Measurements from ENCODE around the gene GNAT3. TPM values are rescaled to one million over a fixed set of nuclear protein-coding genes. Genes with fewer than 3 reads are reported as not detected.

Gene GNAT3
- total and polyA plus RNA-seq, 2 of the 8 experiments (the other 6 are each of a cell fraction or from before 2014, with no cell fraction given), result not detected

GRCh38 chr7:80427218-80427617, 84.6 kb downstream of the GNAT3 start:
- FAIRE-seq (no peak), DNase-seq (ENCODE audit: low read depth in 1 of 2, low spot score in 2 of 2) (no peak)
- H2AFZ ChIP-seq (ENCODE audit: low read length), result peak overlapping the region; percentile 43; the same call in 1 of the 2 replicates
- no peak overlapping the region for H2BK120ac ChIP-seq (replicated peaks; ENCODE audit: low read depth, low read length)
- H3K27me3 ChIP-seq (replicated peaks in 1 of 4; ENCODE audit: control insufficient read depth in 3 of 4, extremely low read depth in 1 of 4, insufficient read depth in 3 of 4, low read length in 3 of 4), result no peaks in the 10 kb centered on the region
- H2AK5ac ChIP-seq (ENCODE audit: low read depth, low read length), result no peak overlapping the region
- ChIA-PET POLR2A (ENCODE audit: partially characterized antibody) (no interaction called here), CTCF (ENCODE audit: partially characterized antibody) (interaction anchor here (0.6 to 3.6 kb wide), 11 partner anchors 11 to 389 kb away, joined by 3 to 21 read pairs (median 4); no protein-coding TSS in a partner anchor)
- no peak overlapping the region for H3K9ac ChIP-seq (replicated peaks in 1 of 4; ENCODE audit: extremely low read depth in 1 of 4, low read depth in 3 of 4, low read length in 3 of 4)
- H2BK15ac ChIP-seq (ENCODE audit: low read length), result no peak overlapping the region
- H3K18ac ChIP-seq (ENCODE audit: extremely low read depth, low read length), result no peak overlapping the region
- no peaks in the 10 kb centered on the region for H4K20me1 ChIP-seq (replicated peaks in 1 of 2; ENCODE audit: control insufficient read depth in 1 of 2, insufficient read depth in 2 of 2, low read length in 2 of 2)
- no peak overlapping the region for H4K8ac ChIP-seq (ENCODE audit: extremely low read depth, insufficient read depth, low read length)
- no peak overlapping the region for H3K27ac ChIP-seq (ENCODE audit: low read depth, low read length)
- H4K91ac ChIP-seq (replicated peaks; ENCODE audit: insufficient read length, low read length), result no peak overlapping the region
- H2BK12ac ChIP-seq (ENCODE audit: low read depth, low read length), result no peak overlapping the region
- TF ChIP-seq ATF3 (IDR thresholded peaks at IDR 0.05; ENCODE audit: insufficient read depth, low read depth, low read length) (no peak), JUND (IDR thresholded peaks at IDR 0.05; ENCODE audit: low read length) (no peak), ASH2L (IDR thresholded peaks at IDR 0.05; ENCODE audit: low read length) (no peak), TEAD4 (IDR thresholded peaks at IDR 0.05; ENCODE audit: low read depth, low read length) (no peak), RNF2 (IDR thresholded peaks at IDR 0.05; ENCODE audit: borderline replicate concordance, low read depth, low read length, missing control alignments, poor library complexity, severe bottlenecking) (no peak), SIX5 (IDR thresholded peaks at IDR 0.05; ENCODE audit: low read depth, low read length) (no peak), GTF2F1 (IDR thresholded peaks at IDR 0.05; ENCODE audit: borderline replicate concordance, low read depth, low read length) (no peak), TCF12 (IDR thresholded peaks at IDR 0.05; ENCODE audit: low read depth, low read length) (no peak)
- H3K9me3 ChIP-seq (ENCODE audit: insufficient read depth in 2 of 2, low read depth in 1 of 2, low read length in 1 of 2), result no peaks in the 10 kb centered on the region
- H3K79me1 ChIP-seq (ENCODE audit: low read depth, low read length), result no peaks in the 10 kb centered on the region
- no peaks in the 10 kb centered on the region for H3K23me2 ChIP-seq (ENCODE audit: low read depth, low read length)
- H2BK20ac ChIP-seq (ENCODE audit: low read length), result no peak overlapping the region
- WGBS, 2 experiments (ENCODE audit: extremely low coverage in 1 of 2, insufficient coverage in 1 of 2, insufficient read length in 1 of 2, insufficient replicate concordance in 2 of 2, low coverage in 1 of 2, low lambda C conversion rate in 2 of 2, missing lambda C conversion rate in 1 of 2), result 88% methylated on average over 4 of the region's 4 CpGs; no CpG with 5 or more reads in 1 of the 2 experiments
- no peak overlapping the region for H3K4ac ChIP-seq (replicated peaks; ENCODE audit: insufficient read length, low read depth, low read length)
- no peak overlapping the region for H3K4me2 ChIP-seq (ENCODE audit: insufficient read depth in 1 of 2, low read depth in 2 of 2, low read length in 2 of 2)
- no peak overlapping the region for H3K14ac ChIP-seq (ENCODE audit: insufficient read length)
- H3K4me3 ChIP-seq (ENCODE audit: extremely low read depth in 1 of 4, insufficient read depth in 2 of 4, low read depth in 3 of 4, low read length in 4 of 4), result no peak overlapping the region
- H3K23ac ChIP-seq (ENCODE audit: insufficient read length), result no peak overlapping the region
- H3K79me2 ChIP-seq (ENCODE audit: control insufficient read depth in 1 of 2, insufficient read depth in 2 of 2, low read length in 2 of 2), result no peaks in the 10 kb centered on the region
- no peak overlapping the region for H2BK5ac ChIP-seq (ENCODE audit: low read depth, low read length)
- no peak overlapping the region for H4K5ac ChIP-seq (ENCODE audit: insufficient read length, low read depth, low read length)
- no peaks in the 10 kb centered on the region for H3K36me3 ChIP-seq (ENCODE audit: control insufficient read depth in 2 of 4, insufficient read depth in 4 of 4, low read length in 3 of 4)
- H3K56ac ChIP-seq (replicated peaks; ENCODE audit: insufficient read length, low read depth, low read length), result no peak overlapping the region
- H3K4me1 ChIP-seq (replicated peaks in 1 of 4; ENCODE audit: control insufficient read depth in 3 of 4, insufficient read depth in 4 of 4, low read length in 3 of 4), result 0 out of 7 replicates have a peak, but pooled peaks cover 0 to 3% (median 0%) of the 10 kb centered on the region in 4 experiments

All from H1 (cell line).